GM23248 (cell line): ENCODE data around the gene CNKSR3.

Source experiments
- EZH2 ChIP-seq: fragments of 200-600 bp; sonication (generic); IDR thresholded peaks from 2 replicates; pipeline ENCODE4 v1.6.1; 2018; ENCODE audit warnings: antibody characterized with exemption, mild to moderate bottlenecking; ENCODE audit not compliant: insufficient read depth, poor library complexity, severe bottlenecking
- EZH2phosphoT487 ChIP-seq: fragments of 200-600 bp; sonication (generic); IDR thresholded peaks from 2 replicates; pipeline ENCODE4 v1.6.1; 2018; ENCODE audit warnings: antibody characterized with exemption, moderate library complexity, mild to moderate bottlenecking, low read depth; ENCODE audit not compliant: insufficient read depth

- no peak for TF ChIP-seq EZH2
- no peak for TF ChIP-seq EZH2phosphoT487
Observed at GRCh38 chr6:154459513-154459912, 51.0 kb downstream of the CNKSR3 start.
